HG02973 (cell line): ENCODE data around the gene SMCO2.
"Not testable (repeated sequence)": the region's sequence is repeated elsewhere in the genome, so short reads cannot be mapped to it uniquely, and the experiment has no call there.

Experiments
- ATAC-seq: cut with Tn5 transposase; IDR thresholded peaks from one replicate; pipeline ENCODE4 v1.9.1; 2021; ENCODE audit warnings: moderate library complexity; ENCODE audit not compliant: unreplicated experiment

Gene SMCO2

DNA sequence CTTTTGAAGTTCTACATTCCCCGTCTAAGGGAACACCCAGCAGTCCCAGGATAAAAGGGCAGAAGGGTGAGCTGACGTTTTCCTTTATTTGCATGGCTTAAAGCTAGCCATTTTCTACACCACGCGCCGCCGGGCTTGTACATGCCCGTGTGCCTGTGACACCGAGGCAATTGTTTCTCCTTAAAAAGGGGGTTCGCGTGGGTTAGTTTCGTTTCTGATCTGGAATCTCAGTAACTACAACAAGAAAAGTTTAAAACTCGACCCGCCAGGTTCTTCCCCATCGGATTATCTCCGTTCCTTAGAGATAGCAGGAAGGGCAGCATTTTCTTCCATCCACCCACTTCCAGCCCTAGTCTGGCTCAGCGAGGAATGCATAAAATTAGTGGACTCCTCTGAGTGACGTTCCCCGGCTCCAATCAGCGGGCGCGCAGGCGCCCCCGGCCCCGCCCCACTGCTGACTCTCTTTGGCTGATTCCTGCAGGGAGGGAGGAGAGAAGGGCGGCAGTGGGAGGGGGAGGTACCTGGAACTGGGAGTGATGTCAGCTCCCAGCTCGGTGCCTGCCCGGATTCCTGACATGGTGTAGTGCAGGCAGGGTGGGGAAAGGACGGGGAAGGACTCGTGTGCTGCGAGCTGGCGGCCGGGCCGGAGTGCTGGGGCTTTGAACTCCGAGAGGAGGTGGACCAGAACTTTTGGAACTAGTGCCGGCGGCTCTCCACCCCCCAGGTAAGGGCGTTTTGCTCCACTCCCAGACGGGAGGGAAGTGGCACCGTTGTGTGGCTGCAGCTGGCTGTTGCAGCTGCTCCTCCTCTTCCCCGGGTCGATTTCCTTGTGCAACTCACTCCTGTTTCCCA, 77.3 kb downstream of the SMCO2 start, which contains the start of gene PPFIBP1:
PPFIBP1 (plus strand) TSS at position 565 of the 852 bp plus-strand sequence. CDS start 109,191 bp downstream, outside the sequence.
- ATAC-seq, result peak; percentile 95

DNA sequence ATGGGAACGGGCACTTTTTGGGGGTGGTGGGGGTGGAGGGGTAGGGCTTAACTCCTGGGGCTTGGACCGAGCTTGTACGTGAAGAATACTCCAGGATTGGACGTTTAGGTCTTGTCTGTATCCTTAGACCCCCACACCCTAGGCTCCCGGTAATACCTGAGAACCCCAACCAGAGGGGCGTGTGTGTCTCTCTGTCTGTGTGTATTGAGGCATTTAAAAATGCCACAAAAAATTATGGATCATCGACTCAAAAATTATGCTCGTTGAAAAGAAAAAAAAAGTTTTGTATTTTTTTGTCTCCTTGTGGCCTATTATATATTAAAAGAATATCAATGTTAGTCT, 77.9 kb downstream of the SMCO2 start:
- peak; percentile 3 for ATAC-seq

DNA sequence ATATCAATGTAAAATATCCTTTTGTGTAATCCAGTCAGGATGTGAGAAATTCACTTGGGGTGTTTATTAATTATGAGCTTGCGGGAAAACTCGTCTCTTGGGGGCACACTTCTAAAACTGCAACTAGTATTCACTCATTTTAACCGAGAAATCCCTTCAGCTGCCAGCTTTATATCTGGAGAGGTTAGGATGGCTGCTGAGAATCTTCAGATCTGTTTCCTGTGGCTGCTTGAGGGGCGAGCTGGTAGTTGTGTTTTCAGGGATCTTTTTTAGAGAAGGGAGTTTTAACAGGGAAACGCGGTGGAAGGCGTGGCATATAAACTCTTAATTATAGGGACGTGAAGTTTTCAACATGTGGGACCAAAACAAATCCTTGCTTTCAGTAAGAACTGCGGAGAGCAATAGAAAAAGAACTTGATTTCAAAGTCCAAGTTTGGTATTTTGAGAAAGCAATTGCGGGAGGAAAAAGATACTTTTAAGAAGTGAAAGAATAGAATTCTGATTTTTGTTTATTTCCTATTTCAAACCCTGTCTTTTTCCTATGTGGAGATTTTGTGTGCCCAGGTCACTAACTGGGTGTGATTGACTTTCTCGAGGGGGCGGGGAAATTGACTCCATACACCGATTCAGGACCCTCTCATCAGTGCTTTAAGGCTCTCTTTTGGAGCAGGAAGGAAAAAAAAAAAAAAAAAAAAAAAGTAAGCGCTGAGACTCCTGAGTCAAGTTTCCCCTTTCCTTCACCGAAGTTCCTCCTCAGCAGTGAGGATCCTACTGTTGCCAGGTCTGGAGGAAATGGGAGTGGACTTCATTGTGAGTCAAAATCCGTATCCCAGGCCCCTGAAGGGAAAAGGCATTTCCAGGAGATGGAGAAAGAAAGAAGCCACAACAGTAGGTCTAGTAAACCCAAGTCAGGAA, 78.6 kb downstream of the SMCO2 start:
- no peak for ATAC-seq

DNA sequence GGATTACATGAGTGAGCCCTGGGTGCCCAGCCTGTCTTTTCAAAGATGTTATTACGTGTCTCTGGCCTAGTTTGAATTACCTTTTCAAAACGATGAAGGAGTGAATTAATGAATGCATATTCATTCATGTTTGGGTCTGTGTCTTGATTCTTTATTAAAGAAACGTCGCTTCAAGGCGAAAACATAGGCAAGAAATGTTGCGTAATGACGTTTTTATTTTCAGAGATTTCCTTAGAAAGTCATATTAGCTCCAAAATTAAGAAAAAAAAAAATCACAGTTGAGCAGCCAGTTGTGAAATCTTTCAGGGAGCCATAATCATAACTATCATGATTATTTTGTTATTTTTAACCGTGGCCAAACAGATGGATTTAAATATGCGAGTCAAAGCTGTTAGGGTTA, 81.0 kb downstream of the SMCO2 start:
- ATAC-seq, result no peak

DNA sequence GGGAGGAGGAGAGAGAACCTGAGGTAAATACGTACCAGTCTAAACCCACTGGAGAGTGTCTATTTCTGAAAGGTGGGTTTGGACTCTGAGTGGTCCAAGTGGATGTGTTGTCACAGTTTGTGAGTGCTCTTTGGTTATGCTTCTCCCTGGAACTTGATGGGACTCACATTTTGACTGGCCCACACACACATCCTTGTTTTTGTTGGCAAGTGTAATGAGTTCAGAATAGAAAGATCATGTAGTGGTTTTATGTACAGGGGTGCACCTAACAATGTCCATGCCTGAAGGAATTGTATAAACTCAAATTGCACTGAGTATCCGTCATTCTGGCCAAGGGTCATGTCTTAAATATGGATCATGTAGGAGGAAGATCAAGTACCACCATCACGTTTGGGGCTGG, 82.3 kb downstream of the SMCO2 start:
- ATAC-seq, result no peak

DNA sequence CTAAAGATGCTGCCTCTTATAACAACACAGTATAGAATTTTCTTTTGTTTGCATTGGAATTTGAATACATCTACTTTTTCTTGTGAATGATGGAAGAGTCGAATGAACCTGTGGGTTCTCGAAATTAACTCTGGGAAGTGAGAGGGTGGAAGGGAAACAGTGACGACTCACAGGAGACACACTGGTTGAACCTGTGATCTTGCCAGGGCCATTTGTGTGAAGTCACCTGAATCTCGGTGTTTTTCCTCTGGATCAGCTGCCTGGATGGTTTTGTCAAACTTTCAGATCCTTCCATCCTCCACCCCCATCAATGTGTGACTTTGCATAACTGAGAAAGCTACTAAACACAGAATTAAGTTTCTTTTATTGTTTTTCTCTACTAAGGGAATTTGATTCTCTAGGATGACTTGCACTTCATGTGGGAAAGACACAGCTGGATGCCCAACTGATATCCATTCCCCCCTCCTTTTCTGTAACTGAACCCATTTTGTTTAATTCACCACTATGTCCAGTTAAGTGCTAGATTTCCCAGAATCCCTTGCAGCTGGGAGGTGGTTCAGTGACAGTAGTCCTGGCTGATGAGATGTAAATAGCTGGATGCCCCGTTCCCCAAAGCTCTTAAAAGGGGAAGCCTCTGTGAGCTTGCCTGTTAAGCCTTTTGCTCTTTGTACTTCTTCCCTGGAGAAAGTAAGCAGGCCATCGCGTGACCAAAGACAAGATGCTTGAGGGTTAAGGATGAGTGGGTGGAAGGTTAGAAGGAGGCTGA, 83.8 kb downstream of the SMCO2 start:
- no peak for ATAC-seq

DNA sequence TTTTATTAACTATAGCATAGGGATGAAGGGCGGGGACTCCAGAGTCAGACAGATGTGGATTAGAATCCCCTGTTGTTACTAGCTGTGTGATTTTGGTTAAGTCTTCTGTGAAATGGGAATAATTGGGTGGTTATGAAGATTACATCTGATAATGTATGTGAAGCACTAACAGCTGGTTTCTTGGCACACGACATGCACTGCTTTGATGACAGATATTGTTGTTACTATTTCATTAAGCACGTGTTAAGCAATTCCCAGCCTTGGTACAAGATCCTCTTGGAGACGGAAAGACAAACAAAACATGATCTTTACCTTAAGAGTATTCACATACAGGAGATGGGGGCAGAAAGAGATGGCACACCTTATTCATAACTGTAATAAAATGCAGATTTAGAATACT, 85.4 kb downstream of the SMCO2 start:
- no peak for ATAC-seq

DNA sequence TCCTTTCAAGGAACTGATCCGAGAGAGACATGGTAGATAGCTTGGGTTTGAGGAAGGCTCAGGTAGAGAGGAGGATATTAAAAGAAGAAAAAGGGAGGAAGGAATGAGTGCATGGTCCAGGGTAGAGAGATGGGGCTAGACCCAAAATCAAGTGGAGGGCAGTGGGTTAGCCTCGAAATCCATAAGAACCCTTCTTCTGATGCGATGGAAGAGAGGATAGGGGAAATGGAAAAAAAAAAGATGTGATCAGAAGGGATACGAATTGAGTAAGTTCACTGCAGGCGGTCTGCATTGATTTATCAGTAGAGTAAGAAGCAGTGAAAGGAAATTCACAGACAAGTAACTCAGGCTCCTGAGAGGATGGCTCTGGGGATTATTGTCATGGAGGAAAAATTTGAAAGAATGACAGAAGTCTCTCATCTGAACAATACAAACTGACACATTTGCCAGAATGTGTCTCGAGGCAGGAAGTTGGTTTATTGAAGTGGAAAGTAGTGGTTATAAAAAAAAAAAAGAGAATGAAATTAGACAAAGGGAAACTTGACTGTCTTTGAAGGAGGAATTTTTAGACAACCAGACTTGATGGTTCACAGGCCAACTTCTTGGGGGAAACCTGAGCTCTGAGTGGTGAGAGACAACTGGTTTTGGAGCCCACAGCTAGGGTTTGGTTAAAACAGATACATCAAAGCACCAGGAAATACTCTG, 87.7 kb downstream of the SMCO2 start:
- ATAC-seq, result no peak

DNA sequence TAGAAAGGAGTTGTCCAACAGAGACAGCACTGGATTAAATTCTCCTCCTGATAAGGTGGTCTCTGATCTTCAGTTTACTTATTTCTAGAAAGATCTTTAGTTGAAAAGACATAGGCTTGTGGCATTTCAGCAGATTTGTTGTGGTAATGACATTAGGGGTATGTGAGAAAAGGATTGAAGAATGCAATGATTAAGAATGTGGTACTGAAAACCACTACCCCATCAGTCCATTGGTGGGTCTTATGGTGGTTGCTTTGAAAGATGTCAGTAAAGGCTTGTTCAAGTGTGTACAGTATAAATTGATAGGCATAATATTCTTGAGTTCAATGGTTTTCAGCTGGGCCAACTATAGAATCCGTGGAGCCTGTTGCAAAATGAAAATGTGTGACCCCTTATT, 88.2 kb downstream of the SMCO2 start:
- no peak for ATAC-seq

DNA sequence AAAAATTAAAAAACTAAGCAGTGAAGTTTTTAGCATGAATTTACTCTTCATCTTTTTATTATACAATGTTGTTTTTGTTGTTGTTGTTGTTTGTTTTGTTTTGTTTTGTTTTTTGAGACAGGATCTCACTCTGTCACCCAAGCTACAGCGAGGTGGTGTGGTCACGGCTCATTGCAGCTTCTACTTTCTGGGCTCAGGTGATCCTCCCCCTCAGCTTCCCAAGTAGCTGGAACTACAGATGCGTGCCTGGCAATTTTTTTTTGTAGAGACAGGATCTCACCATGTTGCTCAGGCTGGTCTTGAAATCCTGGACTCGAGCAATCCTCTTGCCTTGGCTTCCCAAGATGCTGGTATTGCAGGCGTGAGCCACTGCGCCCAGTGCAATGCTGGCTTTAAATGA, 88.8 kb downstream of the SMCO2 start:
- ATAC-seq, result no peak

DNA sequence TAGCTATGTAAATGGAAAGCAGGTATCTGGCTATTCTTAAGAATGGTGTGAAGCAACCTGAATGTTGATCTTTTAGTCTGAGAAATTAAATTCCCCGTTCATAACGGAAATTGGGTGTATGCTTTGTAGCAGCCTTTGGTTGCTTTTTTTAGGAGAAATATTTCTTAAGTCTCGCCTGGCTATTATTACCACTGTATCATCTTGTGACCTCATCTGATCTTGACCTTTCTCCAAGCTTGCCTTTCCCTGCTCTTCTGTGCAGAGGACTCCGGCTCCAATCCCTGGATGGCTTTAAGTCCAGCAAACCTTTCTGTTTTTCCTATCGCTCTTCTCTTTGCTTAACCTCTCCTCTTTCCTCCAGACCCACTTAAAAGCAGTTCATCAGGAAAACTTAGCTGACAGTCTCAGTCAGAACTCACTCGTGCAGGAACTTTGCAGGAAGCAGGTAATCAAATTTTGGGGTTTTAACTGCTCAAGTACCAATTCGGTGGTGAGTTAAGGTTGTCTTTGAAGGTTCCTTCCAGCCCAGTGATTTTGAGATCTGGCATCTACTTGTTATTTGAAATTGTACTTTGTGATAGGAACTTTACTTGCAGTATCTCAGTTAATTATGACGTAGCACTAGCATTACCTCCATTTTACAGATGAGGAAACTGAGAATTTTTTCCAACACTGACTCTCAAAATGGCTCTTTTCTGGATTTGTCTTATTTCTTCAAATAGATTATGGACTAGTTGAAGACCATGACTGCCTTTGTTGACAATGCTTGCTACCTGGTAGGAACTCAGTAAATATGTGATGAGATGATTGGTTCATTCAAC, 91.5 kb downstream of the SMCO2 start:
- no peak for ATAC-seq

DNA sequence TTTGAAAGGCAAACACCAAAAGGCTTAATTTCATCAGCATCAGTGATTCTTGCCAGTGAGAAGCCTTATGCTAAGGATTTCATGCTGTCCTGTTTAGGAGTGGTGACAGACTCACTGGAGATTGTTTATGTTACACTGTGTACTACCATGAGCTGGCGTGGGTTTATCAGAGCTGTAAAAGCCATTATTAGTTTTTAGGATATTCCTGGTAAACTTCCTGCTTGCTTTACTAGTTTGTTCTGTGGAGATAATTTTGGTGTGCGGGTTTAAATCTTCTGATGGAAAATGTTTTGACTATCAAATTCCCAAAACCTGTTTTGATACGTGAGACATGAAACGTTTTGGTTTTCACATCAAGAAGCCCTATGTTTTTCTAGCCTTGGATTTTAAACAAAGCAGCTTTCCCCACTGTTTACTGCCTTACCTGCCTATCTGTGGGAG, 92.7 kb downstream of the SMCO2 start:
- no peak for ATAC-seq

DNA sequence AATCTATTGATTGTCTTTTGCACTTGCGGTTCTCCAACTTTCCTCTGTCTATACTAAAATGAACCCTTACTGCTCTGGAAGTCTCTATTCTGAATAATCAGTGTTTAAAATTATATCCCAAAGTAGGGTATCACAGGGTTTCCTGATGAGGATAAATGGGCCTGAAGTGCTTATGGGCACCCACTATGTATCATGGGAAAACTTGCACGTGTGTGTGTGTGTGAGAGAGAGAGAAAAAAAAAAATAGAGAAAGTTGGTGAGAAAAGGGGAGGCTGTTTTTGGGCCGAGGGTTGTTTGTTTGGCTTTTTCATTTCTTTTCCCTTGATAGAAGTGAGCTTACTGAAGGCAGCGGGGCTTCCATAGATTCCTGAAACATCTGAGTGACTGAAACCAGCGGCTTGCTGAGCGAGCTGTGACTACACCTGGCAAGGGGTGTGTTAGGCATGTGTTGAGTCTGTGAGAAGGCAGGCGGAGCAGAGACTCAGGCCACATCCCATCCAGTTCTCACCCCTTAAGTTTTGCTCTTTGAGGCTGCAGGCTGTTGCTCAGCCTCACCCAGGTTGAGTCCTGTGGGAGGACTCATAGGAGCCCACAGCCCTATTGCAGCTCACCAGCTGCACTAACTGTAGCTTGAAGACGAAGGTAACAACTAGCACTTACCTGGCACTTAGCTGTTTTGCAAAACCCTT, 94.6 kb downstream of the SMCO2 start:
- ATAC-seq, result no peak

DNA sequence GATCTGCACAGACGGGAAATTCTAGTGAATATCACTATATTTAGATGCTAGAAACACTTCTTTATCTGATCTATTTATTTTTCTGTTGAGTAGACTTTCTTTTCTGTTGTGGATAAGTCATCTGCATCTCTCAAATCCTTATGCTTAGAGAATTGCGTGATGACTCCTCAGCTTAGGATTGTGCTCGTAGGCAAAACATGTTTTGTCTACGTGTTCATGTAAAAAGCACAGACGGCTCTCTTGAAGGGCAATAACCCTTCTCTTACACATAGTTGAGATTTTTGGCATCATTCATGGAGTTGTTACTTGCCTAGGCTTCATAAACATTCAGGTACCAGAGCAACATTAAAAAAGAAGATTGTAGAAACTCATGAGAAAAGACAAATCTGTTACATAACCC, 96.1 kb downstream of the SMCO2 start:
- no peak for ATAC-seq

DNA sequence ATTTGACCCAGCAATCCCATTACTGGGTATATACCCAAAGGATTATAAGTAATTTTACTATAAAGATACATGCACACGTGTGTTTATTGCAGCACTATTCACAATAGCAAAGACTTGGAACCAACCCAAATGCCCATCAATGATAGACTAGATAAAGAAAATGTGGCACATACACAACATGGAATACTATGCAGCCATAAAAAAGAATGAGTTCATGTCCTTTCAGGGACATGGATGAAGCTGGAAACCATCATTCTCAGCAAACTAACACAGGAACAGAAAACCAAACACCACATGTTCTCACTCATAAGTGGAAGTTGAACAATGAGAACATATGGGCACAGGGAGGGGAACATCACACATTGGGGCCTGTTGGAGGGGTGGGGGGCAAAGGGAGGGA, 98.3 kb downstream of the SMCO2 start:
- ATAC-seq, result not testable (repeated sequence)

DNA sequence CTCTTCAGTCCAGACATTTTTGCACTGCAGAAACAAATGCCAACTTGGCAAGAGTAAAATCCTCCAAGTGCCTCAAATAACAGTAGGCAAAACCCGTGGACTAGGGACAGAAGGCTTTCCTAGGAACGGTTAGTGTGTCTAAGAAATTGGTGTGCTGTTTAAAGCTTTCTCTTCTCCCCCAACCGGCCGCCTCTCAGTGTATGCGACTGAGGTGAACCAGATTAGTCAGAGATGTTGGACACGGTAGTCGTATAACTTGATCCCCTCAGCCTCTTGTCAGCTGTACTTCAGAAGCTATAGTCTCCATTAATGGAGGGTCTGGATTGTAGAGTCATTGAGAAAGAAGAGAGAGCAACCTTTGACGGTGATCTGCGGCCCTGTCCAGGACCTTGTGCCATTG, 99.1 kb downstream of the SMCO2 start:
- no peak for ATAC-seq

DNA sequence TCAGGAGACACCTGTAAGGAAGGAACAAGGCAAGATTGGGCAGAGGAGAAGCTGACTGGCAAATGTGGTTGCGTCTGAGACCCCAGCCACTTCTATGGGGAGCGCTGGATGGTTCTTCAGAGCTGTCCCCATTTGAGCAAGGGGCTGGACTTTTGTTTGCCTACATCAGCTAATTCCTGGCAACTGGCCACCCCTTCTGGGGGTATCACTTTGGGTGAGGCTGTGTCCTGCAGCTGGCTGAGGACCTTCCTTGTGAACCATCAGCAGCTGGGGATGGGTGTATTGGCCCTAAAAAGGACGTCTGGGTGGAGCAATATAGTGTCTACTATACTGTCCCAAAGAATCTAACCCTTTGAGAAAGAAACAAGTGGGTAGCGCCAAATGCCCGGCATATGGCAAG, 101.1 kb downstream of the SMCO2 start:
- ATAC-seq, result no peak

DNA sequence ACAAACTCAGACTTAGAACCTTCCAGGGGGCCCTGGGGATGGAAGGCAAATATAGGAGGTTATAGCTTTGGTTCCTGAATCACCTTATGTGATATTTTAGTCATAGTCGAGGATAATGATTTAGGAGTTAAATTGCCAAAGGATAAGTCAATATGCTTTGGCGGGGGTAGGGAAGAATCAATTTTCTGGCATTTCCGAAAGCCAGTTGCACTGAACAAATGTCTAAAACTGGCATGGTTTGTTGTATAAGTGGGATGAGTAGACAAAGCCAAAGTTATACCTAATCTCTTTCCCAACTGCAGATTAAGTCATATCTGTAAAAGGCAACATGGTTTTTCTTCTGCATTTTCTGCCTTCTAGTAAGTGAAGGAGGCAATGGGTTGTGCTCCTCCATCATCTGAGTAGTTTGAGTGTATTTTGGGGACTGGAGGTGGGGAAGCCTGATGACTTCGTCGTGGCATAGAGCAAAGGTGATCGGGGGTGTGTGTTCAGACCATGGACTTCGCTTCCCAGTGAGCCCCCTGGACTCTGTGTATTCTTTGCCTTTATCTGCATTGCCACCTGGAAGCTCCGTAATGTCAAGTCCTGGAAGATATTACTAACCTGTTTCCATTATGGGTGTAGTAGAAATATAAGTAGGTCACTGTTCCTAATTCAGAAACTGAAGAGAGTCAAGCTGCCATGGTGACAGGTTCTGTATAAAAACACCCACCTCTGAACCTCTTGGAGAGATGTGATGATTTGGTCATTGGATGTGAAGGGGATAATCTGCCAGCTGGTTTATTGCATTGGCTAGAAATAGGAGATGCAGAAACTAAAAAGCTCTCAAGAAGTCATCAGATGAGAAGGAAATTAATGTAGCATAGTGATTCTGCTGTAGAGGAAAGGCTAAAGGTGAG, 102.0 kb downstream of the SMCO2 start:
- ATAC-seq, result no peak
